ENCODE measurements around the gene PTGR3. TPM values are rescaled to one million over a fixed set of nuclear protein-coding genes. Genes with fewer than 3 reads are reported as not detected.

The PTGR3 gene
- total and polyA plus RNA-seq, 10 donors, result 11.1 to 43.8 (median 30.0) TPM

GRCh38 chr18:75228967-75229366 is 20.0 kb upstream of the PTGR3 start:
- H3K4me3 ChIP-seq, result no peak overlapping the region
- H3K27ac ChIP-seq, result peak overlapping the region in 1 of 8 donors; percentile 5
- no peak for DNase-seq
- WGBS, 5 donors, result 88 to 97% (median 92%) methylated on average over 9 of the region's 9 CpGs
- intact Hi-C loops (cut with DNase I; ENCODE audit: low total_unique reads), result no loop called here
- H3K36me3 ChIP-seq, result no peaks in the 10 kb centered on the region
- TF ChIP-seq POLR2A (IDR thresholded peaks at IDR 0.05), result no peak
- no peak for TF ChIP-seq POLR2AphosphoS5 (IDR thresholded peaks at IDR 0.05)
- TF ChIP-seq CTCF (IDR thresholded peaks at IDR 0.05 in 8 of 11, conservative IDR thresholded peaks at IDR 0.05 in 3 of 11), result no peak
- H3K4me1 ChIP-seq, result peaks cover 6 to 85% (median 43%) of the 10 kb centered on the region in 6 donors
- H3K9me3 ChIP-seq, result no peaks in the 10 kb centered on the region
- no peaks in the 10 kb centered on the region for H3K27me3 ChIP-seq (replicated peaks in 1 of 7)

- no peaks in the 10 kb centered on the region for H3K27me3 ChIP-seq (replicated peaks in 1 of 7)
- peaks cover 6 to 91% (median 46%) of the 10 kb centered on the region in 6 donors for H3K4me1 ChIP-seq
- WGBS, 5 donors, result 37 to 51% (median 46%) methylated on average over 11 of the region's 11 CpGs
- peak overlapping the region in 4 of 8 donors; percentile 5 to 60 (median 44) for H3K27ac ChIP-seq
- peak overlapping the region in 3 of 8 donors; percentile 7 to 26 (median 9) for H3K4me3 ChIP-seq
- no peaks in the 10 kb centered on the region for H3K9me3 ChIP-seq
- no peak for TF ChIP-seq CTCF (IDR thresholded peaks at IDR 0.05 in 8 of 11, conservative IDR thresholded peaks at IDR 0.05 in 3 of 11)
- no peak for TF ChIP-seq POLR2AphosphoS5 (IDR thresholded peaks at IDR 0.05)
- TF ChIP-seq POLR2A (IDR thresholded peaks at IDR 0.05), result no peak
- no peaks in the 10 kb centered on the region for H3K36me3 ChIP-seq
- no peak for DNase-seq
- intact Hi-C loops (cut with DNase I; ENCODE audit: low total_unique reads), result no loop called here
These were observed 18.8 kb upstream of the PTGR3 start for GRCh38 chr18:75227535-75228296.

GRCh38 chr18:75226956-75227316 is 18.0 kb upstream of the PTGR3 start:
- Histone ChIP-seq H3K27ac (peak overlapping the region in 5 of 8 donors; percentile 5 to 60 (median 52)), H3K4me1 (peaks cover 6 to 98% (median 52%) of the 10 kb centered on the region in 6 donors), H3K4me3 (peak overlapping the region in 3 of 8 donors; percentile 7 to 33 (median 12)), H3K27me3 (replicated peaks in 1 of 7) (no peaks in the 10 kb centered on the region), H3K36me3 (no peaks in the 10 kb centered on the region), H3K9me3 (no peaks in the 10 kb centered on the region)
- 37 to 50% (median 43%) methylated on average over 5 of the region's 5 CpGs for WGBS, 5 donors
- TF ChIP-seq POLR2AphosphoS5 (IDR thresholded peaks at IDR 0.05) (no peak), POLR2A (IDR thresholded peaks at IDR 0.05) (no peak), CTCF (IDR thresholded peaks at IDR 0.05 in 8 of 11, conservative IDR thresholded peaks at IDR 0.05 in 3 of 11) (no peak)
- DNase-seq, result no peak
- intact Hi-C loops (cut with DNase I; ENCODE audit: low total_unique reads), result no loop called here

GRCh38 chr18:75226286-75226955 is 17.5 kb upstream of the PTGR3 start:
- Histone ChIP-seq H3K36me3 (no peaks in the 10 kb centered on the region), H3K27ac (peak overlapping the region in 5 of 8 donors; percentile 5 to 60 (median 52)), H3K27me3 (replicated peaks in 1 of 7) (no peaks in the 10 kb centered on the region), H3K4me1 (peaks cover 8 to 98% (median 55%) of the 10 kb centered on the region in 6 donors), H3K4me3 (peak overlapping the region in 3 of 8 donors; percentile 7 to 33 (median 12)), H3K9me3 (no peaks in the 10 kb centered on the region)
- intact Hi-C loops (cut with DNase I; ENCODE audit: low total_unique reads), result no loop called here
- 29 to 48% (median 37%) methylated on average over 11 of the region's 11 CpGs for WGBS, 5 donors
- TF ChIP-seq POLR2AphosphoS5 (IDR thresholded peaks at IDR 0.05), result no peak
- TF ChIP-seq CTCF (IDR thresholded peaks at IDR 0.05 in 8 of 11, conservative IDR thresholded peaks at IDR 0.05 in 3 of 11), result no peak
- no peak for TF ChIP-seq POLR2A (IDR thresholded peaks at IDR 0.05)
- DNase-seq, result peak; percentile 72
